OCI-LY7 (cell line): ENCODE results near the gene MFAP4.

Source experiments
- CTCF ChIP-seq: fragments of 200-600 bp; sonication (generic); conservative IDR thresholded peaks from 2 replicates; pipeline ENCODE4 v1.5.1; 2014; ENCODE audit warnings: mild to moderate bottlenecking, antibody characterized with exemption, low read length, moderate library complexity, mixed read lengths
- EZH2phosphoT487 ChIP-seq: fragments of 200-600 bp; sonication (generic); IDR thresholded peaks from 2 replicates; pipeline ENCODE4 v1.6.1; 2018; ENCODE audit warnings: low read depth, borderline replicate concordance, mild to moderate bottlenecking, mixed run types, antibody characterized with exemption, low read length, moderate library complexity, mixed read lengths

GRCh38 chr17:19408346-19408710 lies 21.3 kb upstream of the MFAP4 start:
- TF ChIP-seq CTCF = no peak
- no peak for TF ChIP-seq EZH2phosphoT487
